Activated CD4-positive, alpha-beta T cell treated with anti-CD3 and anti-CD28 coated beads for 1 hour (primary cell): ENCODE results near the gene SPATA24.
"Not testable (repeated sequence)": the region's sequence is repeated elsewhere in the genome, so short reads cannot be mapped to it uniquely, and the experiment has no call there.

Source experiments
- DNase-seq: peaks from one replicate; pipeline ENCODE4 v3.0.0-alpha.2; 2020

Gene SPATA24

GRCh38 chr5:139416651-139417050, 12.8 kb upstream of the SPATA24 start:
- DNase-seq = no peak

DNA sequence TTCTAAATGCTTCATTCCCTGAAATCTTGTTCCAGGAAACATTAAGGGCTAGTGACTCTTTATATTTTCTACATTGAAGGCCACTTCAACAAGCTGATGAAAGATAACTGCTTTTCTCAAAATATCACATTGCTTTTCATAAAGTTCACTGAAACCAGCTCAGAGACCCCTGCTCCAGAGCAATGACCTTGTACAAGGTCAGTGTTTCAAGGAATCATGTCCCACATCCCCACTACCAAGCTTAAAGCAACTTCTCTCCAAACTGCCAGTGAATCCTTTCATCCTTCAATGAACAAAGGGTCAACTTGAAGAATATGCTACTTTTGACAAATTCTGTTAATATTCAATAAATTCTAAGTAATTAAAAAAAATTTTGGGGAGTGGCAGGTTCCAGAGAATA, 12.0 kb upstream of the SPATA24 start:
- DNase-seq = no peak

GRCh38 chr5:139415221-139415861, 11.5 kb upstream of the SPATA24 start:
- DNase-seq = no peak

- no peak for DNase-seq
Measured at GRCh38 chr5:139414581-139415130, 10.8 kb upstream of the SPATA24 start.

GRCh38 chr5:139413963-139414362, 10.1 kb upstream of the SPATA24 start:
- DNase-seq = no peak

DNA sequence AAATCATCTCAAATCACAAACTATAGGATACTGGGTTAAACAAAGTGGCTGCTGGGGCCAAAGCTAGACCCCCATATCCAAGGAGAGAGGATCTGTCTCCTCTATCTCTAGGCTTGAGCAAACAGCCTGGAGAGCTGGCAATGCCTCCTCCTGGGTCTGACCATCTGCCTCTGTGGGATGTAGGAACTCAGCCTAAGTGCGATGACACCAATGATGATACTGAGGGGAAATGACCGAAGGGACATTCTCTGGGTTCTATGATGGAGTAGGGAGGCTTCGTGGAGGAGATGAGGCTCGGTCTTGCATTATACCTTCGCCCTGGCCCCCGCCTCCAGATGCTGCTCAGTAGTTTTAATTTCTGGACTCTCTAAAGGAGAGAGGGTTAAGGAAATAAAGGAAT, 9.3 kb upstream of the SPATA24 start:
- no peak for DNase-seq

DNA sequence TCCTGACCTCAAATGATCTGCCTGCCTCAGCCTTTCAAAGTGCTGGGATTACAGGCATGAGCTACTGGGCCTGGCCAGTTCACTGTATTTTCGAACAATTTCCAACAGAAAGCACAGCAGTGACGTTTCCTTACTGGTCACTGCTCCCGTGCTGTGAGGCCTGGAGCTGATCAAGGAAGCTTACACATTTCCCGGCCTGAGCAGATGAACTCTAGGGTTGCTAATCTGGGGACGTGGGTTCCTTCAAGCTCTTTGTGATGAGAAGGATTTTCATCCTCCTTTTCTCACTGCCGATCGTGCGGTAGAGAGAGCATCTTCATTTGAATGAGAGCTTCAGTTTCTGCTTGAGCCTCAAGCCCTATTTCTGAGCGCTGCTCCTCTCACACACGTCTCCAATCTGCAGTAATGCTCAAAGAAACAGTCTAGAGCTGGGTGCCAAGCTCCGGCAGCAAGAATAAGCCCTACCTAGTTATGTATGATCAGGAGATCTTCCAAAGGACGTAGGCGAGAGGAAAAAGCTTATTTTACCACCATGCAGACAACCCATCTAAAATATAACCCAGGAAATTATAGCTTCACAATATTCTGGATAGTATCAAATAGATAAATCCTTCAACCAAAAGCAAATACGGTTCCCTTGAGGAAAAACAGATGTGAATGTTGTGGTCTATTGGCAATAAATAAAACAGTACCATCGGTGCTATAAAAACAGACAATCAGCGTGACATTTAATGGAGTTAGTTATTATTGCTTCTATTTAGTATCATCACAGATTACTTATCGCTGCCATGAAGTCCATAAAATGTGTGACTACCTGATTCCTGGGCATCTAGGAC, 7.3 kb upstream of the SPATA24 start:
- DNase-seq = no peak

GRCh38 chr5:139410121-139410992, 6.5 kb upstream of the SPATA24 start:
- no peak for DNase-seq

DNA sequence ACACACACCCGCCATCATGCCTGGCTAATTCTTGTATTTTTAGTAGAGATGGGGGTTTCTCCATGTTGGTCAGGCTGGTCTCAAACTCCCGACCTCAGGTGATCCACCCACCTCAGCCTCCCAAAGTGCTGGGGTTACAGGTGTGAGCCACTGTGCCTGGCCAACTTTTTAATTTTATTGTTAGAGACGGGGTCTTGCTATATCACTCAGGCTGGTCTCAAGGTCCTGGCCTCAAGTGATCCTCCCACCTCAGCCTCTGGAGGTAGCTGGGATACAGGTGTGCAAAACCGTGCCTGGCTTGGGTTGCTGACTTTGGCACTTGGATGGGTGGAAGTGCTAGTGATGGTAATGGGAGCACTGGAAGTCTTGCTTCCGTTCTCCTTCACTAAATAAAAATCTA, 5.2 kb upstream of the SPATA24 start:
- not testable (repeated sequence) for DNase-seq

DNA sequence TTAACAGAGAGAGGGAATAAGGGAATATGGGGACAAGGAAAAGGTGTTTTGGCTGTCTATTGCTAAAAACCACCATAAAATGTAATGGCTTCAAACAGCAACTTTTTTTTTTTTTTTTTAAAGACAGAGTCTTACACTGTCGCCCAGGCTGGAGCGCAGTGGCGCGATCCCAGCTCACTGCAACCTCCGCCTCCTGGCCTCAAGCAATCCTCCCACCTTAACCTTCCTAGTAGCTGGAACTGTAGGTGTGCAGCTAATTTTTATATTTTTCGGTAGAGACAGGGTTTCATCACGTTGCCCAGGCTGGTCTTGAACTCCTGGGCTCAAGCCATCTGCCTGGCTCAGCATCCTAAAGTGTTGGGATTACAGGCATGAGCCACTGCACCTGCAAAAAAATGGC, 4.3 kb upstream of the SPATA24 start:
- no peak for DNase-seq

- DNase-seq = no peak
Measured at GRCh38 chr5:139407517-139407916, 3.6 kb upstream of the SPATA24 start.

DNA sequence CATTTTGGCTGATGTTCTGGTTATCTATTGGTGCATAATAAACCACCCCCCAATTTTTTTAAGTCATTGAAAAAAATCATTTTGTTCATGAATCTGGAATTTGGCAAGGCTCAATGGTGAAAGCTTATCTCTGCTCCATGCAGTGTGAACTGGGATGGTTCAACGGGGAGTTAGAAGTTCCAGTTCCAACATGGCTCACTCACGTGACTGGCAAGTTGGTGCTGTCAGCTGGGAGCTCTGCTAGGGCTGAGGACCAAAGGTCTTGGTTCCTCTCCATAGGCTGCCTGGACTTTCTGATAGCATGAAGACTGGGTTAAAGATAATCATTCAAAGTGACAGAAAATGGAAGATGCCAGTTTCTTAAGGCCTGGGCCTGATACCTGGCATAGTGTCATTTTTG, 3.1 kb upstream of the SPATA24 start:
- DNase-seq = no peak

DNA sequence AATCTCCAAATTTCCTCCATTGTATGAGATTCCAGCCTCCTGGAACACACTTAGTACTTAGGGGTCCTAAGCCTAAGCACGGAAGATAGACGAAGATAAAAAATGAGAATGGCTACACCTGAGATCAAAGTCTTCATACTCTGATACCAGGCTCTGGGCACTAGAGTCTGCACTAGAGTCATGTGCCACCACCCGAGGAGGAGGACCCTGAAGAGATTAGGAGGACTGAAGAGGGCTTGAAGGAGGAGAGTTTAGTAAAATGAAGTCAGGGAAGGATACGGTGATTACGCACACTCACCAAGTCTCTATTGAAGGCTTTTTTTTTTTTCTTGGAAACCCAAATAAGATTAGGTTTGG, 573 bp upstream of the SPATA24 start:
- DNase-seq = no peak

DNA sequence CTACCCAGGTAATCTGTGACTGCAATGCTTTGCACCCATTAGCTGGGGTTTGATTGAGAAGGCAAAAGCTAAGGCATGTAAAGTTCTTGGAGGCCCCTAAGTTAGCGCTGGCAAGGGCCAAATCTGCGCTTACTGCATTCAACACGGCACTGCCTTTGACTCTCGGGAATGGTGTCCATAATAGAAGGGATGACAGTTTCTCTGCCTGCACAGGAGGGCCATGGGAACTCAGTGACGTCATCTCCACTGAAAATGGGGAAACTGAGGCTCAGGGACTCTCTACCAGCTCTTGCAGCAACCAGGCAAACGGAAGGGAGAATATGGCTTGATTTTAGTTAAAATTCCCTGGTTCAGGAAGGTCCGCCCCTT, 487 bp downstream of the SPATA24 start:
- DNase-seq = no peak

- DNase-seq = no peak
Measured at GRCh38 chr5:139402561-139403158, 1.2 kb downstream of the SPATA24 start.

DNA sequence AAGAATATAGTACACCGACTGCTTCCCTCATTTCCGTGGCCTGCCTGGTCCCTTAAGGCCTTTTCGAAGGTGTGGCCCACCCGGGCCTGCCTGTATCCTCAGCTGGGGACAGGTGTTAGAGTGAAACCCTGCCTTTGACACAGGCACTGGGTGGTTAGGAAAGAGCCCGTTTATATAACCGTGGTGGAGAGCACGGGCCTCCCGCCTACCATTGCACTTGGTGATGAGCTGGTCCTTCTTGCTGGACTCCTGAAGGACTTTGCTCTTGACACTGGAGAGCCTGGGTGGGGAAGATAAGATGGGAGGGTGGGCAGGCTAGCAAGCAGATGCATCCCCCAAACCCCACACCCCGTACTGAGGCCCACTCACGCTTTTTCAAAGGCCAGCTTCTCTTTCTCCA, 2.3 kb downstream of the SPATA24 start:
- DNase-seq = no peak

- no peak for DNase-seq
Measured at GRCh38 chr5:139399501-139400121, 4.3 kb downstream of the SPATA24 start.

GRCh38 chr5:139397921-139398320, 6.0 kb downstream of the SPATA24 start:
- DNase-seq = no peak

DNA sequence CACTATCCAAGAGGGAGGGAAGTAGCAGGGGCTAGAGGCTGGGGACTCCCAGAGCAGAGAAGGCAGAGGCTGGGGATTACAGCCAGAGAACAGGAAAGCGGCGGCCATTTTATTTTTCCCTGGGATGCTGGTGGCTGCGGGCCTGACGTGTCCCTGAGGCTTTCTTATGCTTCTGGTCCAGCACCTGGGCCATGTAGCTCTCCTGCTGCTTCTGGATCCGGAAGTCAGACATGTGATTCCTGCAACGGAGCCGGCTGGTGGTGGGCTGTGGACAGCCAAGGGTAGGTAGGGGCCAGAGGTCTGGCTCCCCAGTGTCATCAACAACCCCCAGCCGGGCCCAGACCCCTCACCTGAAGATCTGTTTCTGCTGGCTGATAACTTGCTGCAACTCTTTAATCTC, 7.2 kb downstream of the SPATA24 start:
- DNase-seq = no peak

GRCh38 chr5:139395844-139396640, 7.8 kb downstream of the SPATA24 start:
- no peak for DNase-seq
